Keratinocyte (primary cell): Measurements from ENCODE around the gene SEMA4D. TPM values are rescaled to one million over a fixed set of nuclear protein-coding genes. Genes with fewer than 3 reads are reported as not detected.
A peak's percentile ranks its signal among the peaks of the same experiment; 100 is the strongest.

ENCODE experiments used
- DNase-seq: peaks from one replicate; pipeline ENCODE4 v3.0.0-alpha.2; 2011; ENCODE audit warnings: low read depth, missing footprints, low spot score
- FAIRE-seq: peaks from 2 replicates; lab custom pipeline; 2011; peaks lifted over from hg19 to GRCh38; lab: Jason Lieb, UNC
- H2AFZ ChIP-seq: 2 replicates; pipeline ENCODE4 v1.6.0; 2012; ENCODE audit warnings: low read length, control low read depth, inconsistent platforms; ENCODE audit not compliant: control insufficient read depth
- H3K27ac ChIP-seq: 2 replicates; pipeline ENCODE4 v1.5.1; 2011; ENCODE audit warnings: low read length; ENCODE audit not compliant: control insufficient read depth, insufficient read depth
- H3K27me3 ChIP-seq: 3 replicates; pipeline ENCODE4 v1.6.0; 2011; ENCODE audit warnings: low read length; ENCODE audit not compliant: control insufficient read depth, insufficient read depth; ENCODE audit errors: extremely low read depth
- H3K36me3 ChIP-seq, 2 experiments: 2 replicates in 1 of 2; 3 replicates in 1 of 2; pipeline ENCODE4 v1.5.1; 2011; ENCODE audit warnings: low read length in 2 of 2, mild to moderate bottlenecking in 1 of 2; ENCODE audit not compliant: control insufficient read depth in 2 of 2, insufficient read depth in 2 of 2; ENCODE audit errors: extremely low read depth in 1 of 2
- H3K4me1 ChIP-seq: 3 replicates; pipeline ENCODE4 v1.5.1; 2011; ENCODE audit warnings: low read length; ENCODE audit not compliant: control insufficient read depth, insufficient read depth; ENCODE audit errors: extremely low read depth
- H3K4me2 ChIP-seq: 3 replicates; pipeline ENCODE4 v1.6.0; 2011; ENCODE audit warnings: low read depth, low read length; ENCODE audit not compliant: control insufficient read depth, insufficient read depth; ENCODE audit errors: extremely low read depth
- H3K4me3 ChIP-seq, 3 experiments: fragments of 200-600 bp in 1 of 3; sonication (generic) in 1 of 3; 2 replicates in 2 of 3; 3 replicates in 1 of 3; pipeline ENCODE4 v1.5.1; 2011 to 2016; ENCODE audit warnings: low read length in 3 of 3, mild to moderate bottlenecking in 3 of 3, control low read depth in 2 of 3, inconsistent platforms in 1 of 3, low read depth in 1 of 3, mixed read lengths in 1 of 3, mixed run types in 1 of 3, moderate library complexity in 1 of 3; ENCODE audit not compliant: control insufficient read depth in 2 of 3, insufficient read depth in 2 of 3; ENCODE audit errors: extremely low read depth in 1 of 3
- H3K79me2 ChIP-seq: 2 replicates; pipeline ENCODE4 v1.6.0; 2012; ENCODE audit warnings: low read length; ENCODE audit not compliant: control insufficient read depth, insufficient read depth
- H3K9ac ChIP-seq: 3 replicates; pipeline ENCODE4 v1.6.0; 2011; ENCODE audit warnings: low read length; ENCODE audit not compliant: control insufficient read depth, insufficient read depth; ENCODE audit errors: extremely low read depth
- H3K9me1 ChIP-seq: 3 replicates; pipeline ENCODE4 v1.6.0; 2011; ENCODE audit warnings: low read length; ENCODE audit not compliant: control insufficient read depth, insufficient read depth; ENCODE audit errors: extremely low read depth
- H3K9me3 ChIP-seq: 2 replicates; pipeline ENCODE4 v1.5.1; 2012; ENCODE audit warnings: low read depth, low read length; ENCODE audit not compliant: control insufficient read depth
- H4K20me1 ChIP-seq: 3 replicates; pipeline ENCODE4 v1.6.0; 2011; ENCODE audit warnings: low read length; ENCODE audit not compliant: control insufficient read depth, insufficient read depth; ENCODE audit errors: extremely low read depth
- CTCF ChIP-seq, 3 experiments: IDR thresholded peaks in 1 of 3; conservative IDR thresholded peaks in 1 of 3; optimal IDR thresholded peaks in 1 of 3; 2 replicates in 2 of 3; 3 replicates in 1 of 3; pipeline versions ENCODE3 to v1.5.1; 2011; ENCODE audit warnings: low read length in 3 of 3, mild to moderate bottlenecking in 3 of 3, moderate library complexity in 2 of 3, control low read depth in 1 of 3, inconsistent platforms in 1 of 3; ENCODE audit not compliant: insufficient read depth in 2 of 3; ENCODE audit errors: extremely low read depth in 1 of 3
- EZH2 ChIP-seq: IDR thresholded peaks from one replicate; pipeline ENCODE4 v1.6.1; 2012; ENCODE audit warnings: inconsistent platforms, mild to moderate bottlenecking, low read length, moderate library complexity
- dilution Hi-C: fragments of 300-500 bp; cut with MboI; formaldehyde crosslinking; loops from one replicate; pipeline ENCODE4 v1.7.0; 2020; ENCODE audit warnings: low sequenced_read_pairs; ENCODE audit not compliant: extremely low pct_ligation_motif_present
- polyA plus RNA-seq, 5 experiments: library from polyadenylated mRNA; depleted of rRNA in 3 of 5; stranded (reverse) in 3 of 5; stranded (forward) in 1 of 5; unstranded in 1 of 5; fragments of >200 nt; gene quantifications; 1 replicate in 1 of 5; 2 replicates in 3 of 5; 3 replicates in 1 of 5; pipeline versions ENCODE4 v1.2.1 to v1.2.3, GENCODE V29; 2011 to 2012; ENCODE audit warnings: missing spikeins in 2 of 5, low read depth in 1 of 5, low replicate concordance in 1 of 5

The SEMA4D gene
- polyA plus RNA-seq, 1 donor (not counting 4 experiments of a cell fraction or from before 2014, with no cell fraction given), result 0.43 TPM

DNA sequence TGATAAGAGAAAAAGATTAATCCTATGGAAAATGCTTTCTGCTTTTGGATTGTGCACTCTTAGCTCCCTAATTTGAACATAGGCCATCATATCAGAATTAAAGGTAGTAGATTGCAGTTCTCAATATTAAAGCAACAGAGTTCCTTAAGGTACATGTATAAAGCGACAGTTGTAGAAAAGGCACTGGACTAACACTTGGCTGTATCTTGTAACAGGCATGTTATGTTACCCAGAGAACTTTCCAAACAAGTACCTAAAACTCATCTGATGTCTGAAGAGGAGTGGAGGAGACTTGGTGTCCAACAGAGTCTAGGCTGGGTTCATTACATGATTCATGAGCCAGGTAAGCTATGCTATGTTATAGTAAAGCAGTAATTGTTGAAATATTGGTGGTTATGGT lies 183.0 kb downstream of the SEMA4D start:
- H3K27ac ChIP-seq, result peak overlapping the region; percentile 16
- H3K79me2 ChIP-seq, result peaks cover 71% of the 10 kb centered on the region
- TF ChIP-seq EZH2, result no peak
- no peak for TF ChIP-seq CTCF (optimal IDR thresholded peaks at IDR 0.05 in 1 of 3, IDR thresholded peaks at IDR 0.05 in 1 of 3, conservative IDR thresholded peaks at IDR 0.05 in 1 of 3; ENCODE audit: extremely low read depth in 1 of 3, insufficient read depth in 2 of 3, low read length in 3 of 3)
- H3K9me3 ChIP-seq, result no peaks in the 10 kb centered on the region
- H3K4me3 ChIP-seq, result peak overlapping the region in 1 of 3 experiments; percentile 23
- no peaks in the 10 kb centered on the region for H3K9me1 ChIP-seq
- no peak overlapping the region for H2AFZ ChIP-seq
- FAIRE-seq (no peak), DNase-seq (no peak)
- H3K4me1 ChIP-seq, result peaks cover 36% of the 10 kb centered on the region
- H3K36me3 ChIP-seq, result peaks cover 0 to 16% of the 10 kb centered on the region in 2 experiments
- no peaks in the 10 kb centered on the region for H3K27me3 ChIP-seq
- peaks cover 10% of the 10 kb centered on the region for H4K20me1 ChIP-seq
- peak overlapping the region; percentile 34 for H3K9ac ChIP-seq
- dilution Hi-C loops, result no loop called here
- H3K4me2 ChIP-seq, result peak overlapping the region; percentile 86

GRCh38 chr9:89313842-89314241 lies 184.1 kb downstream of the SEMA4D start:
- peaks cover 62% of the 10 kb centered on the region for H3K79me2 ChIP-seq
- H3K9me1 ChIP-seq, result no peaks in the 10 kb centered on the region
- peak overlapping the region; percentile 18 for H3K27ac ChIP-seq
- no peaks in the 10 kb centered on the region for H3K27me3 ChIP-seq
- H3K4me3 ChIP-seq, result peak overlapping the region in 2 of 3 experiments; percentile 90 to 98
- H2AFZ ChIP-seq, result no peak overlapping the region
- no peak for TF ChIP-seq EZH2
- no peak for TF ChIP-seq CTCF (optimal IDR thresholded peaks at IDR 0.05 in 1 of 3, IDR thresholded peaks at IDR 0.05 in 1 of 3, conservative IDR thresholded peaks at IDR 0.05 in 1 of 3; ENCODE audit: extremely low read depth in 1 of 3, insufficient read depth in 2 of 3, low read length in 3 of 3)
- peaks cover 36% of the 10 kb centered on the region for H3K4me1 ChIP-seq
- dilution Hi-C loops, result no loop called here
- peak overlapping the region; percentile 22 for H3K9ac ChIP-seq
- H3K36me3 ChIP-seq, result peaks cover 0 to 16% of the 10 kb centered on the region in 2 experiments
- no peak for DNase-seq
- H4K20me1 ChIP-seq, result peaks cover 10% of the 10 kb centered on the region
- H3K4me2 ChIP-seq, result peak overlapping the region; percentile 86
- no peaks in the 10 kb centered on the region for H3K9me3 ChIP-seq
- no peak for FAIRE-seq
